Adrenal gland (tissue), 5 donors: ENCODE data around the gene ASB6.

ENCODE experiments used
- POLR2A ChIP-seq, 2 donors: fragments of 450-650 bp; IDR thresholded peaks; one replicate each; pipeline ENCODE4 v1.6.1; 2017; ENCODE audit warnings: antibody characterized with exemption in 2 of 2, mild to moderate bottlenecking in 2 of 2, moderate library complexity in 1 of 2
- TF ChIP-seq, protein P1 (sequence below), 6 experiments: fragments of 450-650 bp in 4 of 6; fragments of 200-600 bp in 2 of 6; sonication (generic) in 1 of 6; IDR thresholded peaks; 1 replicate in 5 of 6; 2 replicates in 1 of 6; pipeline versions ENCODE4 v1.5.1 to v1.8.0; 2016 to 2021; ENCODE audit warnings: antibody characterized with exemption in 6 of 6, mild to moderate bottlenecking in 2 of 6, moderate library complexity in 1 of 6
- donor health status: DM: no; HTN: no; CAD: no.

DNA sequence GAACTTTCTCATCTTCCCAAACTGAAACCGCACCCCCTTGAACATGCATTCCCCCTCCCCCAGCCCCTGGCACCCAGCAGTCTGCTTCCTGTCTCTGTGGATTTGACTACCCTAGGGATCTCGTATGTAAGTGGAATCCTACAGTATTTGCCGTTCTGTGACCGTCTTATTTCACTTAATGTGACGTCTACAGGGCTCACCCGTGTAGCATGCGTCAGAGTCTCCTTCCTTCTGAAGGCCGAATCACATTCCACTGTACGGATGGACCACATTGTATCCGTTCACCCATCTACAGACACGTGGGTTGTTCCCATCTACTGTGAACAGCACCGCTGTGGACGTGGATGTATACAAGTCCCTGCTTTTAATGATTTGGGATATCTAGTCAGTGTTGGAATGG lies 28.0 kb upstream of the ASB6 start:
- TF ChIP-seq, protein P1, sequence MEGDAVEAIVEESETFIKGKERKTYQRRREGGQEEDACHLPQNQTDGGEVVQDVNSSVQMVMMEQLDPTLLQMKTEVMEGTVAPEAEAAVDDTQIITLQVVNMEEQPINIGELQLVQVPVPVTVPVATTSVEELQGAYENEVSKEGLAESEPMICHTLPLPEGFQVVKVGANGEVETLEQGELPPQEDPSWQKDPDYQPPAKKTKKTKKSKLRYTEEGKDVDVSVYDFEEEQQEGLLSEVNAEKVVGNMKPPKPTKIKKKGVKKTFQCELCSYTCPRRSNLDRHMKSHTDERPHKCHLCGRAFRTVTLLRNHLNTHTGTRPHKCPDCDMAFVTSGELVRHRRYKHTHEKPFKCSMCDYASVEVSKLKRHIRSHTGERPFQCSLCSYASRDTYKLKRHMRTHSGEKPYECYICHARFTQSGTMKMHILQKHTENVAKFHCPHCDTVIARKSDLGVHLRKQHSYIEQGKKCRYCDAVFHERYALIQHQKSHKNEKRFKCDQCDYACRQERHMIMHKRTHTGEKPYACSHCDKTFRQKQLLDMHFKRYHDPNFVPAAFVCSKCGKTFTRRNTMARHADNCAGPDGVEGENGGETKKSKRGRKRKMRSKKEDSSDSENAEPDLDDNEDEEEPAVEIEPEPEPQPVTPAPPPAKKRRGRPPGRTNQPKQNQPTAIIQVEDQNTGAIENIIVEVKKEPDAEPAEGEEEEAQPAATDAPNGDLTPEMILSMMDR (IDR thresholded peaks at IDR 0.05), result no peak
- TF ChIP-seq POLR2A (IDR thresholded peaks at IDR 0.05), result no peak
